HG02938 (cell line): Measurements from ENCODE around the gene PRKCH.

Experiments used
- ATAC-seq: cut with Tn5 transposase; IDR thresholded peaks from one replicate; pipeline ENCODE4 v1.9.1; 2021; ENCODE audit warnings: mild to moderate bottlenecking, moderate library complexity; ENCODE audit not compliant: unreplicated experiment

The PRKCH gene

DNA sequence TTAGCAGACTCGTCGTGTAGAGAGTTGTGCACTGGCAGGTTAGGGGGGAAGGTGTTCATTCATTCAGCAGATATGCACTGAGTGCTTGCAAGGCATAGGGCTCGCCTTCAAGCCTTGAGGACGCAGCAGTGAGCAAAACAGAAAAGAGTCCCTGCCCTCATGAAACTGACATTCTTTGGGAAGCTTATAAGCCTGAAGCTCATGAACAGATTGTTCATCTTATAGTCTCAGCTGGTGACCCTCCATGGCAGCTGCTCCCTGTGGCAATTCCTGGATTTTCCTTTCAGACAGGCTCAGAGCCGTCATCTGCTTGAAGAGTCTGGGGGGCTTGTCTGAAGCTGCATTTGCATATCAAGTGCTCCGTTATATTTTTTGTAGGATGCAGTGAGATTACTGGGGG, 148.4 kb downstream of the PRKCH start:
- ATAC-seq: no peak

DNA sequence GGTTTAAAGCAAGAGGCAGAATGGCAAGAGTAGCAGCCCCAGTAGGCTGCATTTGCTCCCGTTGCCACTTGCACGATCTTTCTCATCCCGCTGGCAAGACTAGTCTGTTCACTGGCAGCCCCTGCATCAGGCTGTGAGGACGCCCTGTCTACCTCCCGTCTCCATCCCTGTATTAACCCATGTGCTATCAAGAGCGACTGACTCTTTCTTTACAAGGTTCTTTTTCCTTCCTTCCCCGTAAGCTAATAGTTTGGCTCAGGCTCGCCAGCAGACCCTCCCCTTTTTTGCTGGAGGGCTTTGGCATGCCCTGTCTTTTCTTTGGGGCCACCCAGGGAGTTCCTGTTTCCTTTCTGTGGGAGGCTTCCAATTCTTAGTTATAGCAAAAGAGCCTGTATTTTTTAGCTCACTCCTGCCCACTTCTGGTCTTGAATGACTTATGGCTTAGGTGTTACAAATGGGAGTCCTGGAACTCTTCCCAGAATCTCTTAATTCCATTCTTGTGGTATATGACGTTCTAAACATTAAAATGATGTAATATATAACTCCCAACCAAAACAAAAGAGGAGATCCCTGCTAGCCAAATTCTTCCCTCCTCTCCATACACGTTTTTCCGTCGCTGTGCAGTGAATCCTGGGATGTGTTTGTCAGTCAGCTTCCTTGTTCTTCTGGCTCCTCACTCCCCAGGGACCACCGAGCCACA, 149.0 kb downstream of the PRKCH start:
- ATAC-seq: no peak

DNA sequence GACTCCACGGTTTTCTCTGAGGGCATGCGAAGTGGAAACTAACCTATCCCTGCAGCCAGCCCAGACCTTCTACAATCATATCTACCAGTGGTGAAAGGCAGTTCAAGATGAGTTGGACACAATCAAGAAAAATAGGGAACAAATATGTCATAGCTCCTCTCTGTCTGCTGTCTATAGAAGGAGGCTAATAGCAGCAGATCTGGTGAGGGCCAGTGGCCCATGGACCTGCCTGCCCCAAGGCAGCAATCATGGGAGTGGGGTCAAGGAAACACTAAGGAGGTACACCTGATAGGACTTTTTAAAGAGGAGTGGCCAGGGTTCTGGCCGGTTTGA, 149.5 kb downstream of the PRKCH start:
- no peak for ATAC-seq

- ATAC-seq: no peak
These were observed 150.1 kb downstream of the PRKCH start for GRCh38 chr14:61471297-61472005.

GRCh38 chr14:61472011-61472672, 150.8 kb downstream of the PRKCH start:
- no peak for ATAC-seq

DNA sequence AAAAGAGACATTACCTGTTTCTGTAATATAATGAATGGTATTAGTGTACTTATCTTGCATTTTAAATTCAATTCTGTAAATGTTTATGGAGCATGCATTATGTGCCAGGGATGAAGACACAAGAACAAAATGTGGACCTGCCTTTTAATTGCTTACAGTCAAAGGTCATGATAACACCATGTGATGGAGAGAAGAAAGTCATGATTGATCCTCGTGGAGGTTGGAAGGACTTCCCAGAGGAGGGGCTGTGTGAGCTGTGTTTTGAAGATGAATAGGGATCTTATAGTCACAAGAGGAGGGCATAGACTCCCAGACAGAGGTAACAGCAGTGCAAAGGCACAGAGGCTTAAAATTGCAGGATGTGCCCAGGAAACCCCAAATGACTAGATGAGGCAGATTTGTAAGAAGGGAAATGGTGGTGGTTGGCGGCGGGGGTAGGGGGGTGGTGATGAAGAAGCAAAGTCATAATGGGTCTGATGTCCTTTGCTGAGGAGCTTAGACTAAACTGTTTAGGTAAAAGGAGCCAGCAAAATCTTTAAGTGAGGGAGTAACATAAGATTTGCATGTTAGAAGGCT, 151.5 kb downstream of the PRKCH start:
- ATAC-seq: no peak

- no peak for ATAC-seq
These were observed 152.6 kb downstream of the PRKCH start for GRCh38 chr14:61474015-61474414.

- ATAC-seq: no peak
These were observed 153.3 kb downstream of the PRKCH start for GRCh38 chr14:61474701-61475100.

DNA sequence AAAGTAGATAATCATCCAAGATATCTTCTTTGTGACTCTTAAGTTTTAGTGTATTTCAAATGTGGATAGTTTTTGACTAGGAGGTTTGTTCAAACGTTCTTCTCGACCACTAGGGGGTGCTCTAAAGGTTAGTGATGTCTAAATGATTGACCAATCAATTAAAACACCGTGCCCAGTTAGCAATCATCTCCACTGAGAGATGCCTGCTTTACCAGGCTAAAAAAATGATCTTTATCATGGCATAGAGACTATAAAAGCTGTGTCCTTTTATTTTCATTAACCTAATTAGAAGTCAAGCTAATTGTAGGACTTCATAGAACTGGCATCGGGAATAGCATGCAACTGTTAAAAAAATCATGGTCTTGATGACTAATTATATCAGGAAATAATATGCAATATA, 153.9 kb downstream of the PRKCH start:
- no peak for ATAC-seq

- no peak for ATAC-seq
These were observed 154.8 kb downstream of the PRKCH start for GRCh38 chr14:61476105-61476753.

GRCh38 chr14:61476754-61477410, 155.5 kb downstream of the PRKCH start:
- no peak for ATAC-seq

- no peak for ATAC-seq
These were observed 156.5 kb downstream of the PRKCH start for GRCh38 chr14:61477712-61478462.

GRCh38 chr14:61478971-61479473, 157.6 kb downstream of the PRKCH start:
- ATAC-seq: peak; percentile 46

GRCh38 chr14:61479746-61480502, 158.5 kb downstream of the PRKCH start:
- no peak for ATAC-seq

GRCh38 chr14:61480704-61481285, 159.4 kb downstream of the PRKCH start:
- no peak for ATAC-seq

GRCh38 chr14:61481701-61482100, 160.3 kb downstream of the PRKCH start:
- no peak for ATAC-seq

- ATAC-seq: no peak
These were observed 161.2 kb downstream of the PRKCH start for GRCh38 chr14:61482348-61483206.

GRCh38 chr14:61483476-61483875, 162.1 kb downstream of the PRKCH start:
- ATAC-seq: no peak
